Measurements from ENCODE around the gene DST.

- TF ChIP-seq CTCF (IDR thresholded peaks at IDR 0.05; ENCODE audit: insufficient read depth, low read depth, low read length) (no peak), EZH2 (IDR thresholded peaks at IDR 0.05; ENCODE audit: insufficient read depth, low read length) (no peak)
These were observed 68.4 kb downstream of the DST start for GRCh38 chr6:56574292-56574691.

Measured in astrocyte (in vitro differentiated cells and primary cell).